Choroid plexus epithelial cell (primary cell): ENCODE results near the gene MPP3.

Experiments
- DNase-seq: peaks from one replicate; pipeline ENCODE4 v3.0.0-alpha.2; 2010; ENCODE audit warnings: low read depth
- H3K4me3 ChIP-seq: 2 replicates; pipeline ENCODE4 v1.5.1; 2011; ENCODE audit warnings: low read depth, mild to moderate bottlenecking, control low read depth, low read length, moderate library complexity
- CTCF ChIP-seq: conservative IDR thresholded peaks from 2 replicates; pipeline ENCODE4 v1.5.1; 2011; ENCODE audit warnings: low read depth, mild to moderate bottlenecking, control low read depth, inconsistent platforms, low read length, moderate library complexity

The MPP3 gene

GRCh38 chr17:43831633-43832032, 1.3 kb downstream of the MPP3 start:
- H3K4me3 ChIP-seq: no peak overlapping the region
- TF ChIP-seq CTCF: no peak
- DNase-seq: no peak

DNA sequence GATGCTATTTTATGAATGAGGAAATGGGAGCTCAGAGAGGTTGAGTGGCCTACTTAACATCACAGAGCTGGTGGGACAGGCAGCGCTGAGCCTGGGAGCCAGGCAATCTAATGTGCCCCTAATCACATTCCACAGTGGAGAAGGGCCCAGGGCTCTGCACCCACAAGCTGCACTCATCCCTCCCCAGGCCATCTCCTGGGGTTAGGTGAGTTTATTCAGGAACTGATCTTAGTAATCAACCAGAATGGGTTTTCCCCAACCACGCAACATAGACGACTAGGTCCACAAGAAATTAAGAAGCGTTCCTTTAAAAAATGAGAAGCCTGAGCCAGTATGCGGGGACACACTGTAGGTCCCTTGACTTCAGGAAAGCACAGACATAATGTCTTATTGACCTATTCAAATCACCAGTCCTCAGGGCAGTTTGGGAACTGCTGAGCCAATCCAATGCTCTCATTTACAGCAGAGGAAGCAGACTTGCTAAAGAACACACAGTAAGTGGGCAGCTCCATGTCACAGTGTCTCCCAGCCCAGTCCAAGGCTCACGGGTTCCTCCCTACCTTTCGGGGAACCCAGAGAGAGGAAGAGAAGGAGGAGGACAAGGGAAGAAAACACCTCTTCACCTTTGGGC, 2.3 kb downstream of the MPP3 start:
- no peak overlapping the region for H3K4me3 ChIP-seq
- no peak for TF ChIP-seq CTCF
- no peak for DNase-seq

DNA sequence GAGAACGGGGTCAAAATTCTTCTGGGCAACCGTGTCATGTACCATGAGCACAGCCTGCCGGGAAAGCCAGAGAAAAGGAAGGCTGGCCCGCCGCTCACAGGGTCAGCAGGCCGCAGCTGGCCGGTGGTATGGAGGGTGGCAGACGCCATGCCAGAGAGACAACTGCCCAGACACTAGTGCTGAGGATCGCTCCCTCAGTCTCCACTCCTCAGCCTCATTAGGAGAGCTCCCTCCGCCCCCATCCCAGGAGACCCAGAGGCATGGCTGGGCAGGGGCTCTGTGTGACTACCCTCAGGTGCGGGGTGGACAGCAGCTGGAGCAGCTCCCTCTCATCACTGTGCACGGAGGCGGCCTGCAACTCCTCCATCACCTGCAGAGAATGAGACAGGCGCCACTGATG, 3.2 kb downstream of the MPP3 start:
- no peak for DNase-seq
- TF ChIP-seq CTCF: no peak

DNA sequence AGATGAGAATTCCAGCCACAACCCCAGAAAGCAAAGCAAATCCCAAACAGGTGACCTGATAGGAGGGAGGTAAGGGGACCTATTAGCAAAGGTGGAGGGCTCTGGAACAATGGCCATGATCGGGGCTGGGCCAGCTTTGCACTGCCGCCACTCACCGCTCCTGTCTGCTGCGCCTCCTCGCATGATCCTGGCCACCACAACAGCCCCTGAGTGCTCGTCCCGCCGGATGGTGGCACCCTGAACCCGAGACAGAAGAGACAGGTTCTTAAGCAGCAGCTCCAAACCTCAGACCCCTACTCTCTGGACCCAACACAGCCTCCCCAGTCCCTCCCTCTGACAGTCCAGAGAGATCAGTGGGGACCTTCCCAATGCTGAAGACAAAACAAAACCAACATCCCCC, 5.3 kb downstream of the MPP3 start:
- no peak overlapping the region for H3K4me3 ChIP-seq
- no peak for DNase-seq
- TF ChIP-seq CTCF: no peak

More for the DNA sequence above, 3.2 kb downstream of the MPP3 start:
- no peak overlapping the region for H3K4me3 ChIP-seq

DNA sequence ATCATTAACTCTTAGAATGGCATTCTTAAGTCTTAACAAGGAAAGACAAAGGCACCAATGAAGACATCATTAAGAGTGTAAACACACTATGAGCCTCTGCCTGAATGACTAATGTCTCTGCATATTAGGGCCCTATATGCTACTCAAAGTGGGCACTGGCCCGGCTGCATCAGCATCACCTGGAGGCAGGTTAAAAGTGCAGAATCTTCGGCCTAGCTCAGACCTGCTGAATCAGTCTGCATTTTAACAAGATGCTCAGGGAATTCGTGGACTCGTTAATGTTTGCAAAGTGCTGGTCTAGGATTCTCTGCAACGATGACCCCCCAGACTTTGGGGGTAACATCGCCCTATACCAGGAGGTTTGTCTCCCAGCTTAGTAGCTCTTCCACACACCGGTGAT, 6.7 kb downstream of the MPP3 start:
- DNase-seq: no peak
- H3K4me3 ChIP-seq: no peak overlapping the region
- TF ChIP-seq CTCF: no peak

GRCh38 chr17:43825567-43825966, 7.4 kb downstream of the MPP3 start:
- no peak for TF ChIP-seq CTCF
- no peak overlapping the region for H3K4me3 ChIP-seq
- DNase-seq: no peak

DNA sequence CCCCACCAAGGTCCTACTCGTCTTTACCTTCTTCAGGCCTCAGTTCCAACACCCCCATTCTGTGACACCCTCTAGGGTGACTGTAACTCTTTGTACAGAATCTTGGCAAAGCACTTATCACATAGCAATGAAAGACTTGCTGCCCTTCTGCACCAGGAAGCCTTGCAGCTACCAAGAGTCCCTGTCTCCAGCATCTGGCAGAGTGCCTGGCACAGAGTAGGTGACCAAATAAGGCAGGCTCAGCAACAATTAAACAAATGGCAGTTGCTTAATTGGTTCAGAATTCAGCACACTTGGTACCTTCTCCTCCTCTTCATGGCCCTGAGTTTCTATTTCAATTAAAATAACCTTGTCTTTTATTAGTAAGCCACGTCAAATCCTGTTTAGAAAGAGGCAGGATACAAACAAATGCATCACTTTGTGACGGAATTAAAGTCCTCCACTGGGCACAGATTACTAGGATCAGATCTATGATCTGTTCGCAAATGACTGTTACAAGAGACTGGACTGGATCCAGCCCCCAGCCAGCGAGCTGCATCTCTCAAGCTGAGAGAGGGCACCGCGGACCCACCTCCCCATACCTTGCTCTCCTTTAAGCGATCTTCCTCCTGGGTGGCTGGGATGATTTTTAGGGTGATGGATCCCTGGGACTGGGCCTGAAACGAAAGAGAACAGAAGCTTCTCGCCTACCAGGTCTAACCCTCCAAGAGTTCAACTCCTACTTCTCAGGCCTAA, 9.4 kb downstream of the MPP3 start:
- TF ChIP-seq CTCF: no peak
- no peak overlapping the region for H3K4me3 ChIP-seq
- no peak for DNase-seq
